ENCODE measurements around the gene ZNF385A.

ZNF385A gene

GRCh38 chr12:54407183-54407905 lies 22.8 kb upstream of the ZNF385A start:
- POLR2A ChIA-PET, result no interaction called here
- DNase-seq (ENCODE audit: extremely low spot score), result no peak
- CTCF ChIA-PET, result no interaction called here
- TF ChIP-seq TARDBP (IDR thresholded peaks at IDR 0.05), result no peak
- no peak for TF ChIP-seq L3MBTL2 (conservative IDR thresholded peaks at IDR 0.05)
- TF ChIP-seq LEF1 (IDR thresholded peaks at IDR 0.05; ENCODE audit: borderline replicate concordance), result no peak
- no peak for TF ChIP-seq ELF4 (IDR thresholded peaks at IDR 0.05)
- no peak for TF ChIP-seq PKNOX1 (IDR thresholded peaks at IDR 0.05)
- no peak for TF ChIP-seq ZNF384 (IDR thresholded peaks at IDR 0.05)
- TF ChIP-seq SUZ12 (IDR thresholded peaks at IDR 0.05), result no peak
- TF ChIP-seq ARNT (IDR thresholded peaks at IDR 0.05), result no peak
- no peak for TF ChIP-seq SP1 (IDR thresholded peaks at IDR 0.05)
- no peak for TF ChIP-seq FOXK2 (IDR thresholded peaks at IDR 0.05)
- no peak for TF ChIP-seq BHLHE40 (IDR thresholded peaks at IDR 0.05; ENCODE audit: borderline replicate concordance)
- no peak for TF ChIP-seq HDGF (IDR thresholded peaks at IDR 0.05; ENCODE audit: borderline replicate concordance)
- TF ChIP-seq FOXM1 (IDR thresholded peaks at IDR 0.05; ENCODE audit: borderline replicate concordance), result no peak
- no peak for TF ChIP-seq CTBP1 (IDR thresholded peaks at IDR 0.05; ENCODE audit: borderline replicate concordance)
- TF ChIP-seq FOXA1 (IDR thresholded peaks at IDR 0.05), result no peak
- no peak for TF ChIP-seq NFRKB (IDR thresholded peaks at IDR 0.05)

- DNase-seq (ENCODE audit: extremely low spot score), result no peak
- CTCF ChIA-PET, result interaction anchor here (0.8 to 1.9 kb wide), 3 partner anchors 9 to 34 kb away, joined by 3 to 8 read pairs (median 4); no protein-coding TSS in a partner anchor
- POLR2A ChIA-PET, result no interaction called here
- TF ChIP-seq NFRKB (IDR thresholded peaks at IDR 0.05) (no peak), SP1 (IDR thresholded peaks at IDR 0.05) (no peak), ELF4 (IDR thresholded peaks at IDR 0.05) (no peak), ARNT (IDR thresholded peaks at IDR 0.05) (no peak), FOXM1 (IDR thresholded peaks at IDR 0.05; ENCODE audit: borderline replicate concordance) (no peak), ZNF384 (IDR thresholded peaks at IDR 0.05) (no peak), LEF1 (IDR thresholded peaks at IDR 0.05; ENCODE audit: borderline replicate concordance) (no peak), L3MBTL2 (conservative IDR thresholded peaks at IDR 0.05) (no peak), FOXK2 (IDR thresholded peaks at IDR 0.05) (no peak), BHLHE40 (IDR thresholded peaks at IDR 0.05; ENCODE audit: borderline replicate concordance) (no peak)
These were observed 21.0 kb upstream of the ZNF385A start for GRCh38 chr12:54405573-54405972.

- ChIA-PET CTCF (interaction anchor here (0.8 to 1.9 kb wide), 2 partner anchors 9 to 10 kb away, joined by 3 to 8 read pairs; no protein-coding TSS in a partner anchor), POLR2A (no interaction called here)
- no peak for DNase-seq (ENCODE audit: extremely low spot score)
- TF ChIP-seq FOXK2 (IDR thresholded peaks at IDR 0.05) (no peak), NFRKB (IDR thresholded peaks at IDR 0.05) (no peak), FOXA1 (IDR thresholded peaks at IDR 0.05) (no peak), FOXM1 (IDR thresholded peaks at IDR 0.05; ENCODE audit: borderline replicate concordance) (no peak), CTBP1 (IDR thresholded peaks at IDR 0.05; ENCODE audit: borderline replicate concordance) (no peak), L3MBTL2 (conservative IDR thresholded peaks at IDR 0.05) (no peak), LEF1 (IDR thresholded peaks at IDR 0.05; ENCODE audit: borderline replicate concordance) (no peak)
These were observed 20.6 kb upstream of the ZNF385A start for GRCh38 chr12:54405106-54405505.

- DNase-seq (ENCODE audit: extremely low spot score), result peak; percentile 70
- TF ChIP-seq PKNOX1 (IDR thresholded peaks at IDR 0.05), result no peak
- no peak for TF ChIP-seq NFRKB (IDR thresholded peaks at IDR 0.05)
- no peak for TF ChIP-seq TARDBP (IDR thresholded peaks at IDR 0.05)
- no peak for TF ChIP-seq HDGF (IDR thresholded peaks at IDR 0.05; ENCODE audit: borderline replicate concordance)
- ChIA-PET POLR2A (no interaction called here), CTCF (interaction anchor here (0.6 to 2.1 kb wide), 18 partner anchors 8 to 62 kb away, joined by 3 to 24 read pairs (median 4); partner anchors contain the start of gene ZNF385A)
These were observed 19.8 kb upstream of the ZNF385A start for GRCh38 chr12:54404061-54405004.

- ChIA-PET POLR2A (interaction anchor here (1.2 kb wide), 2 partner anchors 11 to 47 kb away, joined by 3 read pairs; no protein-coding TSS in a partner anchor), CTCF (interaction anchor here (0.7 to 3.4 kb wide), 2 partner anchors 37 to 827 kb away, joined by 4 to 121 read pairs; no protein-coding TSS in a partner anchor)
- TF ChIP-seq FOXK2 (IDR thresholded peaks at IDR 0.05) (no peak), PKNOX1 (IDR thresholded peaks at IDR 0.05) (peak; percentile 72)
- no peak for DNase-seq (ENCODE audit: extremely low spot score)
These were observed 16.6 kb upstream of the ZNF385A start for GRCh38 chr12:54401119-54401518.

All from HEK293T (cell line).